Measurements from ENCODE around the gene GLS2.

- TF ChIP-seq CTCF (conservative IDR thresholded peaks at IDR 0.05) (no peak), ZFX (IDR thresholded peaks at IDR 0.05) (no peak)
Observed at GRCh38 chr12:56521209-56521589, 33.2 kb upstream of the GLS2 start.

Measured in C4-2B (cell line).